Stimulated activated effector memory CD8-positive, alpha-beta T cell treated with anti-CD3 and anti-CD28 coated beads, Interleukin-12 subunit alpha, Interleukin-12 subunit beta, amount 100 ng/mL, for 72 hours (primary cell): ENCODE measurements around the gene RERE.
"Not testable (repeated sequence)": the region's sequence is repeated elsewhere in the genome, so short reads cannot be mapped to it uniquely, and the experiment has no call there.

ENCODE experiments used
- ATAC-seq: fragments of 150-1000 bp; cut with Tn5 transposase; 2 replicates; pipeline ENCODE4 v1.10.0; 2021
- DNase-seq, 2 donors: peaks; one replicate each; pipeline ENCODE4 v3.0.0; 2021 to 2022; ENCODE audit warnings: low spot score in 2 of 2
- H3K27ac Mint-ChIP-seq: one replicate; pipeline ENCODE4 v1.8.0; 2022; ENCODE audit warnings: mild to moderate bottlenecking, mixed read lengths
- H3K36me3 Mint-ChIP-seq: one replicate; pipeline ENCODE4 v1.8.0; 2022; ENCODE audit warnings: mild to moderate bottlenecking, mixed read lengths
- H3K4me1 Mint-ChIP-seq: one replicate; pipeline ENCODE4 v1.8.0; 2022; ENCODE audit warnings: mixed read lengths
- H3K4me3 Mint-ChIP-seq: one replicate; pipeline ENCODE4 v1.8.0; 2022; ENCODE audit warnings: mild to moderate bottlenecking, mixed read lengths
- H3K9me3 Mint-ChIP-seq: one replicate; pipeline ENCODE4 v1.8.0; 2022; ENCODE audit warnings: mixed read lengths

The RERE gene

GRCh38 chr1:8611634-8612515 is 205.6 kb downstream of the RERE start:
- not testable (repeated sequence) for H3K27ac Mint-ChIP-seq, H3K4me3 Mint-ChIP-seq, H3K9me3 Mint-ChIP-seq, H3K4me1 Mint-ChIP-seq, H3K36me3 Mint-ChIP-seq
- DNase-seq (peak in 1 of 2 donors; percentile 18), ATAC-seq (peak; percentile 45)

GRCh38 chr1:8607906-8608305 is 209.5 kb downstream of the RERE start:
- ATAC-seq (no peak), DNase-seq (no peak)
- H3K9me3 Mint-ChIP-seq = no peaks in the 10 kb centered on the region
- no peak overlapping the region for H3K4me3 Mint-ChIP-seq
- H3K4me1 Mint-ChIP-seq = peaks cover 18% of the 10 kb centered on the region
- peaks cover 10% of the 10 kb centered on the region for H3K36me3 Mint-ChIP-seq
- no peak overlapping the region for H3K27ac Mint-ChIP-seq

- Mint-ChIP-seq H3K9me3 (no peaks in the 10 kb centered on the region), H3K4me1 (peaks cover 33% of the 10 kb centered on the region), H3K4me3 (peak overlapping the region; percentile 66), H3K36me3 (peaks cover 10% of the 10 kb centered on the region), H3K27ac (peak overlapping the region; percentile 87)
- DNase-seq (peak; percentile 14 to 69), ATAC-seq (peak; percentile 97)
These were observed 213.1 kb downstream of the RERE start for GRCh38 chr1:8604041-8604945.

- Mint-ChIP-seq H3K9me3 (no peaks in the 10 kb centered on the region), H3K4me1 (peaks cover 33% of the 10 kb centered on the region), H3K27ac (peak overlapping the region; percentile 87), H3K36me3 (peaks cover 10% of the 10 kb centered on the region), H3K4me3 (peak overlapping the region; percentile 66)
- no peak for ATAC-seq
- DNase-seq = no peak
These were observed 214.2 kb downstream of the RERE start for GRCh38 chr1:8603220-8603616.

DNA sequence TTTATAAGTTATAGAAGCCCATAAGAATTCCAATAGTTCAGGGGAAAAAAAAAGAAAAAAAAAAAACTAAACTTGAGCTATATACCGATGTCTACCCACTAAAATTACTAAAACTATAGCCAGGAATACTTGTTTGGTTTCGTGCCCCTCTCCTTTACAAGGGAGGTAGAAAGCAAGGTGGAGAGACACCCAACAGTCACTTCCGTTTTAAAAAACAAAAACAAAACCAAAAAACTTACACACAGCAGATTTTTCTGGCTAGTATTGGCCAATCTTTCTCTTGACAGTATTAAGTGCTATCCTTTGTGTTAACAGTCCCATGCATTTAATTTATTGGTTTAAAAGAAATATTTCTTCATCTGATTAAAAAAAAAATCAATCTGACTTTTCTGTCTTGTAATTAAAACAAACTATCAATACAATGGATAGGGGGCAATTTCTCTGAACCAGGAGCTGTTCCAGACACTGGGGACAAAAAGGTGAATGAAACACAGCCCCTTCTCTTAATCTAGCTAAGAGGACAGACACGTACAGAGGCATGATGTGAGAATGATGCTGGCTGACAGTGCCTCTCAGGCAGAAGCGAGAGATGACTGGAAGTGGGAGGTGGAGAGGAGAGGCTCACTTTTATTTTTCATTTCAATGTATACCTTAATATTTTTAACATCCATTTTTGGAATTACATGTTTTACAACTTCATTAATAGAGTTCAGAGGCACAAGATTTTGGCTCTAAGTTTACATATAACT is 214.8 kb downstream of the RERE start:
- peak; percentile 68 for ATAC-seq
- no peak for DNase-seq
- Mint-ChIP-seq H3K9me3 (no peaks in the 10 kb centered on the region), H3K27ac (peak overlapping the region; percentile 87), H3K4me1 (peaks cover 33% of the 10 kb centered on the region), H3K36me3 (peaks cover 10% of the 10 kb centered on the region), H3K4me3 (peak overlapping the region; percentile 66)

DNA sequence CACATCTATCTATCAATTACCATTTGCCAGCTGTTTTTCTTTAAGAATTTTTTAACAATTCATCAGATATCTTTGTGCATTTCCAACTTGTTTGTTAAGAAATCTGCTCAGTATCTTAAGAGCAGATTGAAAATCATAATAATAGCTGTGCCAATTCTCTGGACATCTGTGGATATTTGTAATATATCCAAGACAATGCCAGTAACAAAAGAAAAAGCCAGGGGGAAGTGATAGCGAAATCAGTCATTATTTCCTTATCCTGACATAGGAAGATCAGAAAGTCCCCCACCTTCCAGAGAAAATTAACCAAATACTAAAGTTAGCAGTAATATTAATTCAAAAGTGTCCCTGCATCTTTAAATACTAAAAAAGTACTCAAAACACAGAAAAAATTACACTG is 217.1 kb downstream of the RERE start:
- H3K4me3 Mint-ChIP-seq = no peak overlapping the region
- H3K9me3 Mint-ChIP-seq = no peaks in the 10 kb centered on the region
- ATAC-seq (no peak), DNase-seq (no peak)
- H3K4me1 Mint-ChIP-seq = peaks cover 33% of the 10 kb centered on the region
- peak overlapping the region; percentile 2 for H3K27ac Mint-ChIP-seq
- H3K36me3 Mint-ChIP-seq = peaks cover 10% of the 10 kb centered on the region

GRCh38 chr1:8599646-8600212 is 217.7 kb downstream of the RERE start:
- ATAC-seq (no peak), DNase-seq (no peak)
- H3K4me3 Mint-ChIP-seq = no peak overlapping the region
- H3K27ac Mint-ChIP-seq = peak overlapping the region; percentile 5
- no peaks in the 10 kb centered on the region for H3K9me3 Mint-ChIP-seq
- H3K36me3 Mint-ChIP-seq = peaks cover 10% of the 10 kb centered on the region
- peaks cover 33% of the 10 kb centered on the region for H3K4me1 Mint-ChIP-seq

- Mint-ChIP-seq H3K4me1 (peaks cover 24% of the 10 kb centered on the region), H3K27ac (peak overlapping the region; percentile 5), H3K36me3 (peaks cover 4% of the 10 kb centered on the region), H3K4me3 (no peak overlapping the region), H3K9me3 (no peaks in the 10 kb centered on the region)
- DNase-seq (no peak), ATAC-seq (no peak)
These were observed 218.7 kb downstream of the RERE start for GRCh38 chr1:8598783-8599182.

DNA sequence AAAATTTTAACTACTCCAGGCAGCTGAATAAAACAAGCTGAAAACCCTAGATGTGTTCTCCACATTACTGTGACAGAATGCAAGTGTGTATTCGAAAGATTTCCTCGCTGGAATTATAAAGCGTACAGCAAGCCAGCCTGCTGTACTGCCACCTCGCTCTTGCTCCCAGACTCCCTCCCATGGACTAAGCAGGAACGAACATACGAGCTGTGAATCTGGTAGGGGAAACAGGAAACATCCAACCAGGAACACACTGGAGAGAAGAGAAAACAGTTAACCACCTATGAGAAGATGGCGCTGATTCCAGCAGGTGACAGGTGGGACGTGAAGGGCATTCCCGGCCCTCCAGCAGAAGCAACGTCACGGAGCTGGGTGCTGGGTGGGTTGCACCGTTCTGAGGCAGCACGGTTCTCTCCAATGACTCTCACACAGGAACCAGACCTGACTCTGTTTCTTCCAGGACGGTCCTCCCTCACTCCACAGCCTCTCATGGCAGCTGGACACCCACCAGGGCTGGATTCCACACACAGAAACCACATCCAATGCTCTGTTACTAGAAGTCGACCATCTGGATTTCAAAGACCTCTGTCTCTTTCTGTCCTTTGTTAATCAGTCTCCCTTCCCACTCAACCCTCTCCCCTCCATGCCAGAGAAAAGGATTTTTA is 219.2 kb downstream of the RERE start:
- Mint-ChIP-seq H3K4me1 (peaks cover 18% of the 10 kb centered on the region), H3K36me3 (no peaks in the 10 kb centered on the region)
- no peak for DNase-seq

GRCh38 chr1:8597455-8597854 is 220.0 kb downstream of the RERE start:
- Mint-ChIP-seq H3K27ac (no peak overlapping the region), H3K4me3 (no peak overlapping the region), H3K9me3 (no peaks in the 10 kb centered on the region), H3K36me3 (no peaks in the 10 kb centered on the region), H3K4me1 (peaks cover 11% of the 10 kb centered on the region)
- DNase-seq = no peak
- ATAC-seq = no peak

More for the DNA sequence above, 219.2 kb downstream of the RERE start:
- ATAC-seq = no peak
- H3K27ac Mint-ChIP-seq = peak overlapping the region; percentile 5
- no peak overlapping the region for H3K4me3 Mint-ChIP-seq
- H3K9me3 Mint-ChIP-seq = no peaks in the 10 kb centered on the region

GRCh38 chr1:8595941-8596340 is 221.5 kb downstream of the RERE start:
- DNase-seq (peak in 1 of 2 donors; percentile 33), ATAC-seq (peak; percentile 21)
- Mint-ChIP-seq H3K4me3 (no peak overlapping the region), H3K4me1 (no peaks in the 10 kb centered on the region), H3K36me3 (no peaks in the 10 kb centered on the region), H3K9me3 (no peaks in the 10 kb centered on the region), H3K27ac (peak overlapping the region; percentile 45)

- no peak overlapping the region for H3K27ac Mint-ChIP-seq
- no peaks in the 10 kb centered on the region for H3K9me3 Mint-ChIP-seq
- ATAC-seq (no peak), DNase-seq (no peak)
- H3K36me3 Mint-ChIP-seq = no peaks in the 10 kb centered on the region
- no peaks in the 10 kb centered on the region for H3K4me1 Mint-ChIP-seq
- H3K4me3 Mint-ChIP-seq = no peak overlapping the region
These were observed 222.1 kb downstream of the RERE start for GRCh38 chr1:8595332-8595731.

GRCh38 chr1:8593292-8593691 is 224.1 kb downstream of the RERE start:
- not testable (repeated sequence) for H3K4me1 Mint-ChIP-seq, H3K36me3 Mint-ChIP-seq, DNase-seq, ATAC-seq, H3K27ac Mint-ChIP-seq, H3K4me3 Mint-ChIP-seq, H3K9me3 Mint-ChIP-seq

GRCh38 chr1:8591569-8591968 is 225.9 kb downstream of the RERE start:
- Mint-ChIP-seq H3K4me3 (no peak overlapping the region), H3K9me3 (no peaks in the 10 kb centered on the region), H3K4me1 (peaks cover 15% of the 10 kb centered on the region), H3K27ac (no peak overlapping the region), H3K36me3 (no peaks in the 10 kb centered on the region)
- ATAC-seq (no peak), DNase-seq (no peak)
